NCI-H446 (cell line): ENCODE results near the gene TXNRD2.
"Not testable (repeated sequence)": the region's sequence is repeated elsewhere in the genome, so short reads cannot be mapped to it uniquely, and the experiment has no call there.

ENCODE experiments used
- DNase-seq, 2 experiments: peaks; one replicate each; lab custom pipeline; 2025; lab: John Stamatoyannopoulos, UW

TXNRD2 gene

DNA sequence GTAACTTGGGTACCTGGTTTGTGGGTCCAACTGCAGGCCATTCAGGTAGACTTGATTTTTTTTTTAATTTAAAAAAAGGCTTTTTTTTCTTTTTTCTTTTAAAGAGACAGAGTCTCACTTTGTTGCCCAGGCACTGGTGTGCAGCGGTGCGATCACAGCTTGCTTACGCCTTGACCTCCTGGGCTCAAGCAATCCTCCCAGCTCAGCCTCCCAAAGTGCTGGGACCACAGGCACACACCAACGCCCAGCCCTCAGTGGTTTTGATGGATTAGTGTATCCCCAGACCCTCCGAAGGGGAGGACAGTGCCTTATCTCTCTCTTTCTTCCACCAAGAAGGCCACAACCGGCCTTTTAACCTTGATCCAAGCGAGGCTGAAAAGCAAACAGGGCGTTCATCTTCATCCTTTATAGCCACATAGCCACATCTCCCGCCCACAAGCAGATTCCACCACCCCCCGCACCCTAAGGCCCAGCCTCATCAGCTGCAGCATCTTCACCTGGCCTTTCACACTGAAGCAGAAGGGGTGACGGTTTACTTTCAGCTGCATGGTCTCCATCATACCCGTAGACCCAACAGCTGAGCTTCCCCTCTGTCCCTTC lies 17.6 kb downstream of the TXNRD2 start:
- DNase-seq, result no peak

DNA sequence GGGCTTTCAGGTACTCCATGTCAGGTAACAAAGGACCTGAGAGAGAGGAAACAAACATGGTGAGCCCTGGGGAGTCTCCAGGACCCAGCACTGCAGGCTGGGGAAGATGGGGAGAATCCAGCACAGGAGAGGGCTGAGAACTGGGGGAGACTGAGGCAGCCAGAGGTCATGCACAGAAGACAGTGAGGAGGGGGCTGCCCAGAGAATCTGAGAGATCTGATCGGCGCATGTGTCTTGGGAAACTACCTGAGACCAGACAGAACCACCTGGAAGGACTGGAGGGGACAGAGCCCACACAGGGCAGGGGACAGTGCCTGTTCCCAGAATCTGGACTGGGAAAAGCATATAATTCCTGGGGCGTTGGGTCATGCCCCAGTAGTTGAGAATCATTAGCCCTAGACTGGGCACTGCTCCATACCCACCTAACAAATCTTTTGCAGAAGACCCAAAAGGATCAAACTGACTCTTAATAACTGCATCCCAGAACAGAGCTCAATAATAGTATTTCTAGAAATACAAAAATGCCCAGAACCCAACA lies 20.0 kb downstream of the TXNRD2 start:
- no peak for DNase-seq

DNA sequence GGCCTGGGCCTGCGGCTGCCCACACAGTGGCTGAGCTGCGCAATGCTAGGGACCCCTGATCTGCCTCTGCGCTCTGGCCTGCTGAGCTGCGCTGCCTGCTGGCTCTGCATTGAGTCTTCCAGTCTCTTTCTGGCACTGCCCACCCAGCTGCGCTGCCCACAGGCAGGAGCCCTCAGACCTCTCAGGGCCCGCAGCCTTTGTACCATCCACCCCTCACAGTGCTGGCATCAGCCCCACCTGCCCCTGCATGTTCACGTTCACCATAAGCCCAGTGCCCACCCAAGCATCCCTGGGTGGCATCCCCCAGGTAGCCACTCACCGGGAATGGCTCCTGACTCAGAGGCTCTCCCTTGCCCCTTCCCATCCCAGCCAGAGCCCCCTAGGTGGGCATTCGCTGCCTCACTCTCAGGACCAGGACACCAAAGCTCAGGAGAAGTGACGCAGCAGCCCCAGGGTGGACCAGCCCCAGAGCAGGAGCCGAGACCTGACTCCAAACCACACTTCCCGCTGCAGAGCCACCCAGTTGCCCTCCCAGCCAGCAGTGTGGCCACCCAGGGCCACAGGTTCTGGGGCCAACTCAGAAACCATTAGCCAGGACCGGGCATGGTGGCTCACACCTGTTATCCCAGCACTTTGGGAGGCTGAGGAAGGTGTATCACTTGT lies 21.8 kb downstream of the TXNRD2 start:
- no peak for DNase-seq

DNA sequence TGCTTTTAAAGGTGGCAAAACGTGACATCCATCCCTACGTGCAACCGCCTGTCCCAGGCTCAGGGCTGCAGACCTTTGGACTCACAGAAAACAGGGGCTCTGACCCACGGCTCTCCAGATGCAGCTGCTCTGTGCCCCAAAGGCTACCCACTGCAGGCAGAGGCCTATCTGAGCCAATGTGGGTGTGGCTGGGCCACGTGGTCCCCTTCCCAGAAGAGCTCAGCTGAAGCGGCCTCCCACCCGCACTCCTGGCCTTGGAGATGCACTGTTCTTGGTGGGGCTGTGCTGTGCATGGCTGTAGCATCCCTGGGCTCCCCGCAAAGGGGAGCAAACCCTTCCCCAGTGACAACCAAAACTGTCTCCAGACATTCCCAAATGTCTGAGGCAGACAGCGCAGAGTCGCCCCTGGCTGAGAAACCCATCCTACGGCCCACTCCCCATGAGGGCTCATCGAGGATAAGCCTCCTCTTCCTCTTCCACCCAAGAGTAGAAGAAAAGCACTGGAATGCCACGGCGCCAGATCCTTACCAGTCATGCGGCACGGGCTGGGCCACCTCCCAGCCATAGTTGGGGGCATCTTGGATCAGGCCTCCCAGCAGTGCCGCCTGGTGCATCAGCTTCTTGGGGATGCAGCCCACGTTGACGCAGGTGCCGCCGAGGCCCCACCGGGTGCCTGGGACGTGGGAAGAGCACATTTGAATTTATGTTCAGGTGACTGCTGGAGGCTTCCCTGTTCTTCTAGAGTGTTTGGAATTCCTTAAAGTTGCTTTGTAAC lies 23.1 kb downstream of the TXNRD2 start:
- no peak for DNase-seq

DNA sequence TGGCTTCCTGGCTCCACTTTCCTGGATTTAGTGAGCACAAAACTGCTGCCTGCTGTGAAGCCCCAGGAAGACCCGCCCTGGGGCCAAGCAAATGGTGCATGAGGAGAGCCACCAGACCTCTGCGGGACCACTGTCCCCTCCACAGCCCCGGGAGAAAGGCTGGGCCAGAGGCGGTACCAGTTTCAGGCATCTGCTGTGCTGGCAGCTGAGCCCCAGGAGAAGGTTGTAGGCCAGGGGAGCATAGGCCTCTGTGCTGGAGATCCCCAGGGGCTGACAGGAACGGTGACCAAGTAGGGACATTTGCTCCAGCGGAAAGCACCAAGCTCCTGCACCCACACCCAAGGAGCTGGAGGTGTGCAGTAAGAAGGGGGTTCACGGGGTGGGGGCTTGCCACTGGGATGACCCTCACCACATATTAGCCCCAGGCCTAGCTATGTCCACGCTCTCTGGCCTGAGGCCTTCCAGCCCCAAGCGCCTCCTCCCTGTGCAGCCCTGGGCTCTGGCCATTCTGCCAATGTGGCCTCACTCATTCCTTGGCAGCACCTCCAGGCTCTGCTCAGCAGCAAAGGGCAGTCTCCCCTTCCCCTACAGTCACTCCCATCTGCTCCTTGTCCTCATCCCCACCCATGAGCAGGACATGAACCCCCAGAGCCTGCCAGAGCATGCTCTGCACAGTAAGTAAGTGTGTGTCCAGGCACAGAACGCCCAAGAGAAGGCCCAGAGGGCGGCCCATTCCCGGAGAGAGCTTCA lies 24.1 kb downstream of the TXNRD2 start:
- no peak for DNase-seq

DNA sequence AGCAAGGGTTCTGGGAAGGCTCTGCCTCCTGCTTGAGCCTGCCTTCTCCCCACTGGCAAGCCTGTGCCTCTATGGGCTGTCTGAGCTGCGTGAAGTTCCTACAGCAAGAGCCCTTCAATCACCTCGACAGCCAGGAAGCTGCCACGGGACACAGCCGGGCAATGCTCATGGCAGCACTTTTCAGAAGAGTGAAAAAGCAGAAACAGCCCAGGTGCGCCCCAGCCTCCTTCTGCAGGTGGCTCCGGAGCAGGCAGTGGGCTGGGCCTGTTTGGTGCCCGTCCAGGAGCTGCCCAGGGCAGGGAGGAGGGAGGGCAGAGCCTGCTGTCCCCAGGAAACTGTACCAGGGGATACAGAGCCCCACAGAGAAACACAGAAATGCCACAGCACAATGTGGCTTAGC lies 24.7 kb downstream of the TXNRD2 start:
- no peak for DNase-seq

DNA sequence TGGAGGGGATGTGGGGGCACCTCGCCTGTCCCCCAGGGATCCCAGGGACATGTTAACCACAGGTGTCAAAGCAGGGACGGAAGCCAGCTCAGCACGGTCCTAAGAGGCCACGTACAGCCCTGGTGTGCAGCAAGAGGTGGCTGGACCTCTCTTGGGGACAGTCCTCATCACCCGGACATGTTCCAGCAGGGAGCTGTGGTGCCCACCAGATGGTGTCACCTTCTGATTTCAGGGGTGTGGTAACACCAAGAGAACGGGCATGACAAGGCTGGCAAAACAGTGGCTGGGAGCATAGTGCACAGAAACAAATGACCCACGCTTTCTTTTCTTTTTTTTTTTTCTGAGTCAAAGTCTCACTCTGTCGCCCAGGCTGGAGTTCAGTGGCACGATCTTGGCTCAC lies 25.6 kb downstream of the TXNRD2 start:
- DNase-seq, result no peak

DNA sequence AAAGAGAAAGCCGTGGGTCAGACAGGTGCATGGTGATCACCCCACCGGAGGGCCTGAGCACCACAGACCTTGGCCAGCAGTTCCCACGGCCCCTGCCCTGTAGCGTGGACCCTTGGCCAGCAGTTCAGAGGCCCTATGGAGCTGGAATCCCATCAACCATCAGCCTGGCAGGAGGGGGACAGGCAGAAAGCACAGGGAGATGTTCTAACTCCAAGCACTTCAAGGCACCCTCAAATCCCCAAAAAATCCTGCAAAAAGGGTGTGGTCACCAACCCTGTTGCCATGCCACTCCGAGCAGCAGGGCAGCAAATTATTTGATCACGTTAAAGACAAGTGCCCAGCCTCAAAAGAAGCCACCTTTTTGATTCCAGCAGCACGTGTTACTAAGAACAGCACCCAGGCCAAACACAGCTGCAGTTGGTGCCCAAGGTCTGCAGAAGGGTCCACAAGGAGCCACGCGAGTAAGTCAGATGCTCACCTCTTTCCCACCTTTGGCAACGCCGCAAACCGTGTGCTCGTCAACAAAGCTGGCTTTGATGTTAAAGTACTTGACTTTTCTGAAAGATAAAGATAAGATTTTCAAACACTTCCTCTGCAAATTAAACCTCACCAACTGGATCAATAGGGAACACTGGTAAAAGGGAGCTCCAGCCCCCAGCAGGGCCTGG lies 26.2 kb downstream of the TXNRD2 start:
- no peak for DNase-seq

DNA sequence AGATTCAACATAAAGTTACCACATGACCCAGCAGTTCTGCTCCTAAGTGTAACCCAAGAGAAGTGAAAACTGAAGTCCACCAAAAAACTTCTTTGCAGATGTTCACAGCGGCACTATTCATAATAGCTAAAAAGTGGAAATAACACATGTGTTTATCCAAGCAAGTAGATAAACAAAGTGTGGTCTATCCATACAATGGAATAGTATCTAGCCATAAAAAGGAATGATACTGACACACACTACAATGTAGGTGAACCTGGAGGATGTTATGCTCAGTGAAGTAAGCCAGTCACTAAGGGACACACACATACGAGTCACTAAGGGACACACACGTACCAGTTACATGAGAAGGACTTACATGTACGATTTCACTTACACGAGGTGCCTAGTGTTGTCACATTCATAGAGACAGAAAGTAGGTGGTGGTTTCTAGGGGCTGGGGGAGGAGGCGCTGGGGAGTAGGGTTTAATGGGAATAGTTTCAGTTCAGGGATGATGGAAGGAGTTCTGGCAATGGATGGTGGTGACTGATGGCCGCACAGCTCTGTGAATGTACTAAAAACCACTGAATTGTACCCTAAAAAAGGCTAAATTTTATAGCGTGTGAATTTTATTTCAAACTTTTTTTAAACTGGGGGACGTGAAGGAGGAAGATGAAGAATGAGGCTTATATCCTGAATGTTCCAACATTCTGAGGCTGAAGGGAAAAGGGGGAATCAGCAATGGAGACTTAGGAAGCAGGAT lies 27.2 kb downstream of the TXNRD2 start:
- DNase-seq, result no peak

DNA sequence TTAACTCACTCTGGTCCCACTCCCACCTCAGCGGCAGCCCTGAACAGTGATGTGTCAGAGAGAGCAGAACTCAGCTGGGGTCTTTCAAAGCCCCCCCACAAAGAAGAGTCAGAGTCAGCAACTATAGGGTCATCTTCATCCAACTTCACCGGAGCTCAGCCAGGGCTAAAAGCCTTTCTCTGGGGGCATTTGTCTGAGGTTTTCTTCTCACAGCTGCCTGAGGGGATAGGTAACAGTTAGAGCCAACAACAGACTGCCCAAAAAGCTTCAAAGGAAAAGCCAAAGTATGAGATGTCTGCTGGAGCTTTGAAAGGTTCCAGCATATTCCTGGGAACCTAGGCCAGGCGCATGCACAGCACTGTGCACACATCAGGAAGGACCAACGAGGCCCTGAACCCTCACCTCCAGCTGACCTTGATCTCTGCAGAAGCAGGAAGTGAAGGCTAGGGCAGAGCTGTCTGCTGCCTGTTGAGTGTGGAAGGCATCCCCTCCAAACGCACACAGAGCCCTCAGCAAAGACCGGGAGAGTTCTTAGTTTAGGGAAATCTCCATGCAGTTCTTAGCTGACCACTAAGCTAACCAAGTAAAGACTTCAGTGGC lies 28.2 kb downstream of the TXNRD2 start:
- DNase-seq, result no peak

DNA sequence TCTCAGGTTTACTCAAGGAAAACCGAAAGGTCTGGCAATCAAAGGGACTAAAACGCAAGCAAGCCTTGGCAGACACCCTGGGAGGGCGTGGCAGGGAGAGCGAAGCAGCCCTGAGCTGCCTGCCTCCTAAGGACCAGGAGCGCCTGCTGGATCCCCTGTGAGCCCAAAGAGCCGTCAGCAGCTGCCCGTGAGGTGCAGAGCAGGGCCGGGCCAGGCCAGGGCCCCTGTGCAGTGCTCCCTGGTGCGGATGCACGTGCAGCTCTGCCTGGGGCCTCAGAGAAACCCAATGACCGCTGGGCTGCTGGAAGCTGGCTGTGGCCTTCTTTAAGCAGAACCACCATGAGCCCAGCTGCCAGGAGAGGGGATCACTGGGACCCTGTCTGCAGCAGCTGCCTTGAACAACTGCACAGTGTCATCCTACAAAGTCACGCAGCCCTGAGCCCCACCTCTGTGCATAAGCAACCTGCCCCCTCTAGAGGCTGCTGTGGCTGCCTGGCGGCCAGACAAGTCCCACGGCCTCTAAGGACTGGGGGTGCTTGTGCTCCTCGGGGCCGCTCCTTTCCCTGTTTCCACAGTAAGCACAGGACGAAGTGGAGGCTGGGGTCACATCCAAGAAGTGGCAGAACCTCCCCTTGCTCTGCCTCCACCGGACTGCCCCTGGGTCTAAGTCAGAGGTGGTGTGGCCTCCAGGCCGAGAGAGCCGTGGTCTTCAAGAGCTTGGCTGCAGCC lies 29.2 kb downstream of the TXNRD2 start:
- no peak for DNase-seq

DNA sequence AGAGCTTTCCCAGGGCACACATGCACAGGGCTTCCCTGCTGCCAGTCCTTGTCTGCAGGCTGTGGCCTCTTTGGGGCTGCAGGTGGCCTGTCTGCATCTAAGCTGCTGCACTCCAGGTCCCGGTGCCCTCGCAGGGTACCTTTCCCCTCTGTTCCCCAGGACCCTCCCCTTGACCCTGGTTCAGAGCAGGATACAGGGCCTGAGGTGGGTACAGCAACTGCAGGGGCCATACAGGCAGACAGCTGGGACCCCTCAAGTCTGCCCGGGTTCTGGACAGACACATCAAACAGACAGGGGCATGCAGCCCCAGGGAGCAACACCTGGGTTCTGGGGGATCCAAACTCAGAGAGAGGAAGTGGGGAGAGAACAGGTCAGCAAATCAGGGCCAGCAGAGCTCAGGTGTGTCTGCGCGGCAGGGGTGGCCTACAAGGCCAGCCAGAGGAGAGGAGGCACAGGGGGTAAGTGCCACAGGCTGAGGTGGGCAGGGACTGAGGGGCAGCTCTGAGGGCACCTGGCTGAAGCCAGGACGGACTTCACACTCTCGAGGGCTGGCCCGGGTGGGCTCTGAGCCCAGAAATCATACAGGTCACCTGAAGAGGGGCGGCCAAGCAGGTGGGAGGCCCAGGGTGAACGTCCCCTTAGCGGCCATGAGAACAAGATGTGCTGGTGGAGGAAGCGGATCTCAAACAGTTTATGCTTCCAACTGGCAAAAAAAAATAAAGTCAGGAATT lies 29.9 kb downstream of the TXNRD2 start:
- DNase-seq, result no peak

DNA sequence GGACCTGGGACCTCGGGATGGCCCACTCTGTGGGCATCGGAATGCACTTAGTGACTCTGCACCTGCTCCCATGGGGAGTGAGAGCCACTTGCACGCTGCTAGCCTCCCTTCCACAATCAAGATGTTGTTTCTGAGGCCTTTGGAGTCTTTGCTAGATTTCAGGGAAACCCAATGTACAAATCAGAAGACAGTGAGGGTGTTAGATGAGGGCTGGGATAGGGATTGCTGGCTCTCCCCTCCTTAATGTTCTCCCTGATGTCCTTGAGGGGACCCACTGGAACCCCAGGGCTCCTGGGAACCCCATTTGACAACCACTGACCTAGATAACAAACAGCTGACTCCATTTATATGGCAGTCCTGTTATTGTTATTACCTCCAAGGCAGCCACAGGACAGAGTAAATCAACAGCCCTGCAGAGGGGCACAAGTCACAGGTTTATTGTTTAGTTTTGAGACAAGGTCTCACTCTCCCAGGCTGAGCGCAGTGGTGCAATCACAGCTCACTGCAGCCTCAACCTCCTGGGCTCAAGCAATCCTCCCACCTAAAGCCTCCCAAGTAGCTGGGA lies 31.4 kb downstream of the TXNRD2 start:
- DNase-seq, result no peak

DNA sequence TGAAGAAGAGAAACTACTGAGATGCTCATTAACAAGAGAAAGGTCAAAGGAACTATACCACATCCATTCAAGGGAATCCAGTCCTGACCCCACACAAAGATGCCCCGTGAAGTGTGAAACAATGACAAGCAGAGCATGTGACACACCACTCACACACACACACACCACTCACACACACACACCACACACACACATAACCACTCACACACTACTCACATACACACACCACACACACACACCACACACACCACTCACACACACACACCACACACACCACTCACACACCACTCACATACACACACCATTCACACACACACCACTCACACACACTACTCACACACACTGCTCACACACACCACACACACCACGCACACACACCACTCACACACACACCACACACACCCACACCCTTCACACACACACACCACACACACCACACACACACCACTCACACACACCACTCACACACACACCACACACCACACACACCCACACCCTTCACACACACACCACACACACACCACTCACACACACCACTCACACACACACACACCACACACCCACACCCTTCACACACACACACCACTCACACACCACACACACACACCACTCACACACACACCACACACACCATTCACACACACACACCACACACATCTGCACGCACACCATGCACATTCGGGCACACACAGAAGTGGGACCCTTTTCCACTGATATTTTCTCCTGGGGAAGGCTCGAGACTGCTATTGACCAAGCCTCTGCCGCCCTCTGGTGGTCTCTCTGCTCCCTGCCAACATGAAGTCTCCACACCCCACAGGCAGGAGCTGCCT lies 32.1 kb downstream of the TXNRD2 start:
- DNase-seq, result peak; percentile 67 to 82

DNA sequence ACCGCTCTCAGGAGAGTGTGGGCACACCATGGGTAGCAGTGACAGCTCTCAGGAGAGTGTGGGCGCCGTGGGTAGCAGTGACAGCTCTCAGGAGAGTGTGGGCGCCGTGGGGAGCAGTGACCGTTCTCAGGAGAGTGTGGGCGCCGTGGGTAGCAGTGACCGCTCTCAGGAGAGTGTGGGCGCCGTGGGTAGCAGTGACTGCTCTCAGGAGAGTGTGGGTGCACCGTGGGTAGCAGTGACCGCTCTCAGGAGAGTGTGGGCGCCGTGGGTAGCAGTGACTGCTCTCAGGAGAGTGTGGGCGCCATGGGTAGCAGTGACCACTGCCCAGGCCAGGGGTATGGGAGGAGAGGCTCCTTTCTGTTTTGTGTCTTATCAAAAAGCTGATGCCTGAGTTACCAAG lies 33.7 kb downstream of the TXNRD2 start:
- DNase-seq, result not testable (repeated sequence)

DNA sequence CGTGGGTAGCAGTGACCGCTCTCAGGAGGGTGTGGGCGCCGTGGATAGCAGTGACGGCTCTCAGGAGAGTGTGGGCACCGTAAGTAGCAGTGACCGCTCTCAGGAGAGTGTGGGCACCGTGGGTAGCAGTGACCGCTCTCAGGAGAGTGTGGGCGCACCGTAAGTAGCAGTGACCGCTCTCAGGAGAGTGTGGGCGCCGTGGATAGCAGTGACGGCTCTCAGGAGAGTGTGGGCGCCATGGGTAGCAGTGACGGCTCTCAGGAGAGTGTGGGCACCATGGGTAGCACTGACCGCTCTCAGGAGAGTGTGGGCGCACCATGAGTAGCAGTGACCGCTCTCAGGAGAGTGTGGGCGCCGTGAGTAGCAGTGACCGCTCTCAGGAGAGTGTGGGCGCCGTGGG lies 34.8 kb downstream of the TXNRD2 start:
- DNase-seq, result not testable (repeated sequence)

DNA sequence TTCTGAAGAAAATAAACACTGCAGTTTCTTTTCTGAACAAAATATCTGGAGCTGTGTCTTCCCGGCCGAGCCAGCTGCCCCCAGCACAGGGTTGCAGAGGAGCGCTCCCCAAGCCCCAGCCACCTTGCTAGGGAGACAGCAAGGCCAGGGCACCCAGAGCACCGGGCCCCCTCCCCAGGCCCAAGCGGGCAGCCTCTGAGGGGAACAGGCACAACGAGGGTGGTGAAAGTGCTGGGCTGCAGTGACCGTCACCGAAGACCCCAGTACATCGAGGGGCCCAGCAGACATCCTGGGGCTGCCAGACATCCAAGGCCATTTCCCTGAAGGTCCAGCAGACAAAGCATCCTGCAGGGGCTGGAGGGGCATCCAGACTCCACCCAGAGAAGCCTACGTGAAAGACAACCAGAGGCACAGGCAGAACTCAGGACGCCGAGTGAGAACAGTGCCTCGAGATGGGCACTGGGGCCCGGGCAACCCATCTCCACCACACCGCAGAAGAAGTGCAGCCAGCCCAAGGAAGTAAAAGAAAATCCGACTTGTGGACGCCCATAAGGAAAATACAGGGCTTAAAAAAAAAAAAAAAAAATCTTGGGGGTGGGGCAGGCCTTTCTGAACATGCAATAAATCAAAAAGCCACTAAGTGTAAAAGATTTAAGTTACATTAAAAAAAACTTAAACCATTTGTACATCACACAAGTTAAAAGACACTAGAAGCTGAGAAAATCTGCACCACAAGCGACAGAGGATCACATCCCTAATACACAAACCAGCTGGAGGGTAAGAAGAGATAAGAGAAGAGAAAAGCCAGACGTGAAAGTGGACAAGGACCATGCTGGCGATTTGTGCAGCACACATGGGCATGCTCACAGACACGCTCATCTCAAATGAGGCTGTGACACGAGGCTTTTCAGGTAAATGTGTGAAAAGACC lies 36.0 kb downstream of the TXNRD2 start:
- DNase-seq, result no peak
